Prostate gland (tissue), 2 donors: ENCODE results near the gene LGR6.

ENCODE experiments used
- POLR2A ChIP-seq: fragments of 450-650 bp; IDR thresholded peaks from one replicate; pipeline ENCODE4 v1.6.1; 2016; ENCODE audit warnings: antibody characterized with exemption, mild to moderate bottlenecking
- POLR2AphosphoS5 ChIP-seq: sonication (generic); formaldehyde crosslinking; IDR thresholded peaks from one replicate; pipeline ENCODE4 v1.6.1; 2017; ENCODE audit warnings: antibody characterized with exemption
- TF ChIP-seq, protein P1 (sequence below), 4 experiments: fragments of 200-600 bp in 2 of 4; fragments of 450-650 bp in 2 of 4; sonication (generic) in 2 of 4; IDR thresholded peaks; 1 replicate in 3 of 4; 2 replicates in 1 of 4; pipeline ENCODE4 v1.5.1; 2016 to 2019; ENCODE audit warnings: antibody characterized with exemption in 4 of 4, mild to moderate bottlenecking in 2 of 4, moderate library complexity in 2 of 4

DNA sequence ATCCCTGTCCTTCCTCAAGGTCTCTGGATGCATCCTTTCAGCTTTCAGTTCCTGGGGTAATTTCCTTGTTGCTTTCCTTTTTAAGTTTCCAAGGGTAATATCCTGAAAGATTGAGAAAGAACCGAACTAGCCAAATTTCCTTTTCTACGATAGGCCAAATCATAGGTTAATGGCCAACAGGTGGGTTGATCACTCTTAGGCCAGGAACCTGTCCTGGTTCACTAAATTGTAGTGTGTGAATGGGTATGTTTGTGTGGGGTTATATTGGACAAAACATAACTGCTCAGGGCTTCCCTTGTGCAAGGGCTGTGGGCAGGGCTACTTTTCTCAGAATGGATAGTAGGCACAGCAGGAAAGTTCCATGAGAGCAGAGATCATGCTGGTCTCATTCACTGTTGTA lies 131.0 kb downstream of the LGR6 start:
- TF ChIP-seq, protein P1, sequence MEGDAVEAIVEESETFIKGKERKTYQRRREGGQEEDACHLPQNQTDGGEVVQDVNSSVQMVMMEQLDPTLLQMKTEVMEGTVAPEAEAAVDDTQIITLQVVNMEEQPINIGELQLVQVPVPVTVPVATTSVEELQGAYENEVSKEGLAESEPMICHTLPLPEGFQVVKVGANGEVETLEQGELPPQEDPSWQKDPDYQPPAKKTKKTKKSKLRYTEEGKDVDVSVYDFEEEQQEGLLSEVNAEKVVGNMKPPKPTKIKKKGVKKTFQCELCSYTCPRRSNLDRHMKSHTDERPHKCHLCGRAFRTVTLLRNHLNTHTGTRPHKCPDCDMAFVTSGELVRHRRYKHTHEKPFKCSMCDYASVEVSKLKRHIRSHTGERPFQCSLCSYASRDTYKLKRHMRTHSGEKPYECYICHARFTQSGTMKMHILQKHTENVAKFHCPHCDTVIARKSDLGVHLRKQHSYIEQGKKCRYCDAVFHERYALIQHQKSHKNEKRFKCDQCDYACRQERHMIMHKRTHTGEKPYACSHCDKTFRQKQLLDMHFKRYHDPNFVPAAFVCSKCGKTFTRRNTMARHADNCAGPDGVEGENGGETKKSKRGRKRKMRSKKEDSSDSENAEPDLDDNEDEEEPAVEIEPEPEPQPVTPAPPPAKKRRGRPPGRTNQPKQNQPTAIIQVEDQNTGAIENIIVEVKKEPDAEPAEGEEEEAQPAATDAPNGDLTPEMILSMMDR (IDR thresholded peaks at IDR 0.05), result no peak
- no peak for TF ChIP-seq POLR2A
- TF ChIP-seq POLR2AphosphoS5, result no peak
